ENCODE results near the gene DPY19L2.
"Not testable (repeated sequence)": the region's sequence is repeated elsewhere in the genome, so short reads cannot be mapped to it uniquely, and the experiment has no call there.

- TF ChIP-seq POLR2AphosphoS5, POLR2A (IDR thresholded peaks at IDR 0.05; ENCODE audit: low read depth, low read length): not testable (repeated sequence)
These were observed 12.5 kb upstream of the DPY19L2 start for GRCh38 chr12:63680758-63681157.

Data from GM12892 (cell line).